ENCODE measurements around the gene CDKAL1.

- TF ChIP-seq ESRRA (CRISPR knock-in tag; IDR thresholded peaks at IDR 0.05; ENCODE audit: borderline replicate concordance) (no peak), ELF4 (CRISPR knock-in tag; IDR thresholded peaks at IDR 0.05; ENCODE audit: low read depth) (no peak)
- TF ChIP-seq, protein P1, sequence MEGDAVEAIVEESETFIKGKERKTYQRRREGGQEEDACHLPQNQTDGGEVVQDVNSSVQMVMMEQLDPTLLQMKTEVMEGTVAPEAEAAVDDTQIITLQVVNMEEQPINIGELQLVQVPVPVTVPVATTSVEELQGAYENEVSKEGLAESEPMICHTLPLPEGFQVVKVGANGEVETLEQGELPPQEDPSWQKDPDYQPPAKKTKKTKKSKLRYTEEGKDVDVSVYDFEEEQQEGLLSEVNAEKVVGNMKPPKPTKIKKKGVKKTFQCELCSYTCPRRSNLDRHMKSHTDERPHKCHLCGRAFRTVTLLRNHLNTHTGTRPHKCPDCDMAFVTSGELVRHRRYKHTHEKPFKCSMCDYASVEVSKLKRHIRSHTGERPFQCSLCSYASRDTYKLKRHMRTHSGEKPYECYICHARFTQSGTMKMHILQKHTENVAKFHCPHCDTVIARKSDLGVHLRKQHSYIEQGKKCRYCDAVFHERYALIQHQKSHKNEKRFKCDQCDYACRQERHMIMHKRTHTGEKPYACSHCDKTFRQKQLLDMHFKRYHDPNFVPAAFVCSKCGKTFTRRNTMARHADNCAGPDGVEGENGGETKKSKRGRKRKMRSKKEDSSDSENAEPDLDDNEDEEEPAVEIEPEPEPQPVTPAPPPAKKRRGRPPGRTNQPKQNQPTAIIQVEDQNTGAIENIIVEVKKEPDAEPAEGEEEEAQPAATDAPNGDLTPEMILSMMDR (IDR thresholded peaks at IDR 0.05): no peak
Observed at GRCh38 chr6:20755631-20756030, 221.4 kb downstream of the CDKAL1 start.
